Right lobe of liver (tissue), 6 donors: ENCODE measurements around the gene PTPRK. TPM values are rescaled to one million over a fixed set of nuclear protein-coding genes. Genes with fewer than 3 reads are reported as not detected.

Source experiments
- ATAC-seq, 4 donors: fragments of 200-7000 bp; cut with Tn5 transposase; one replicate each; pipeline ENCODE4 v1.9.1; 2020; ENCODE audit warnings: mild to moderate bottlenecking in 4 of 4, moderate library complexity in 4 of 4
- DNase-seq, 3 donors: peaks; one replicate each; pipeline ENCODE4 v3.0.0-alpha.2; 2020
- H3K27ac ChIP-seq, 3 donors: fragments of 200-600 bp; one replicate each; pipeline ENCODE4 v1.8.0; 2022
- H3K27me3 ChIP-seq, 2 donors: fragments of 200-600 bp; one replicate each; pipeline ENCODE4 v1.8.0; 2022
- H3K36me3 ChIP-seq, 4 donors: fragments of 200-600 bp; sonication (generic) in 1 of 4; one replicate each; pipeline versions ENCODE4 v1.5.1 to v1.8.0; 2017 to 2022; ENCODE audit warnings: control low read depth in 1 of 4
- H3K4me1 ChIP-seq, 4 donors: fragments of 200-600 bp; sonication (generic) in 1 of 4; one replicate each; pipeline versions ENCODE4 v1.5.1 to v1.8.0; 2017 to 2022; ENCODE audit warnings: control low read depth in 1 of 4
- H3K4me3 ChIP-seq, 3 donors: fragments of 200-600 bp; one replicate each; pipeline ENCODE4 v1.8.0; 2022
- H3K9me3 ChIP-seq, 4 donors: fragments of 200-600 bp; sonication (generic) in 1 of 4; one replicate each; pipeline versions ENCODE4 v1.5.1 to v1.8.0; 2017 to 2022; ENCODE audit warnings: control low read depth in 1 of 4
- POLR2A ChIP-seq: fragments of 450-650 bp; IDR thresholded peaks from one replicate; pipeline ENCODE4 v1.6.1; 2017; ENCODE audit warnings: antibody characterized with exemption, mild to moderate bottlenecking
- WGBS: methylation state at CpG from one replicate; pipeline ENCODE4 v1.1.6; 2018; ENCODE audit warnings: low coverage, low lambda C conversion rate; ENCODE audit not compliant: insufficient coverage; ENCODE audit errors: missing lambda C conversion rate; 5-methylcytosine and 5-hydroxymethylcytosine counted together
- intact Hi-C, 2 donors: fragments of 100-400 bp; cut with DNase I; formaldehyde crosslinking; loops; one replicate each; pipeline versions ENCODE4 v1.11.2 to v1.14.1; 2022
- total RNA-seq, 6 experiments: library from RNA; depleted of rRNA in 2 of 6; stranded (reverse); fragments of >200 nt in 2 of 6; fragmentation: NEBNext Ultra II Directional in 3 of 6; extraction: Animal tissue kit (Norgen Biotek cat#: 25700) in 3 of 6; gene quantifications; one replicate each; pipeline versions ENCODE4 v1.1.0 to v1.2.4, GENCODE V29; 2016 to 2023
- TF ChIP-seq, protein P1 (sequence below), 4 donors: fragments of 200-600 bp in 3 of 4; fragments of 450-650 bp in 1 of 4; IDR thresholded peaks; one replicate each; pipeline versions ENCODE4 v1.5.1 to v1.8.0; 2016 to 2022; ENCODE audit warnings: antibody characterized with exemption in 4 of 4, mild to moderate bottlenecking in 2 of 4
- donor health status: DM: no; HTN: yes; CAD: no.
- donor health status: DM: no; HTN: no; CAD: no.
- donor health status: DM: no; HTN: no; CAD: no.
- donor health status: DM: no; HTN: yes; CAD: no.
- donor health status: DM: no; HTN: yes; CAD: no.

The PTPRK gene
- total RNA-seq, 6 experiments from 2014 or later, result 27.7 to 54.5 (median 35.7) TPM

DNA sequence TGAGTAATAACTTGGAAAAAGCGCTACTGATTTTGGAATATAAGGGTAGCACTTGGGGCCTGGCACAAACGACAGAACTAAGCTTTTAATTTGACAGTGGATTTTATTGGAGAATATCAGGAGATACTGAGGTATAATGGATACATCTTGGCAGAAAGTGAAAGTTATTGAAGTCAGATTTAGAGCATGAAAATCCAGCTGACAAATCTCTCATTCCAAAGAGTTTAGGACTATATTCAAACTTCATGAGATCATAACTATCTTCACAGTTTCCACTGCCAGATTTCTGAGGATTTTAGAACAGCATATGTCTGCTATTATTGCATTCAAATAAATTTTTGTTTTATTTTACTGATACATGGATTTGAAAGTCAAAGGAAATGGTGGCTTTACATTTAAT, 487.2 kb downstream of the PTPRK start:
- Histone ChIP-seq H3K36me3 (no peaks in the 10 kb centered on the region), H3K27ac (no peak overlapping the region), H3K4me3 (no peak overlapping the region), H3K27me3 (no peaks in the 10 kb centered on the region), H3K9me3 (no peaks in the 10 kb centered on the region), H3K4me1 (no peaks in the 10 kb centered on the region)
- DNase-seq, result no peak
- no peak for ATAC-seq
- WGBS, result 87% methylated on average over 2 of the region's 2 CpGs
- TF ChIP-seq, protein P1, sequence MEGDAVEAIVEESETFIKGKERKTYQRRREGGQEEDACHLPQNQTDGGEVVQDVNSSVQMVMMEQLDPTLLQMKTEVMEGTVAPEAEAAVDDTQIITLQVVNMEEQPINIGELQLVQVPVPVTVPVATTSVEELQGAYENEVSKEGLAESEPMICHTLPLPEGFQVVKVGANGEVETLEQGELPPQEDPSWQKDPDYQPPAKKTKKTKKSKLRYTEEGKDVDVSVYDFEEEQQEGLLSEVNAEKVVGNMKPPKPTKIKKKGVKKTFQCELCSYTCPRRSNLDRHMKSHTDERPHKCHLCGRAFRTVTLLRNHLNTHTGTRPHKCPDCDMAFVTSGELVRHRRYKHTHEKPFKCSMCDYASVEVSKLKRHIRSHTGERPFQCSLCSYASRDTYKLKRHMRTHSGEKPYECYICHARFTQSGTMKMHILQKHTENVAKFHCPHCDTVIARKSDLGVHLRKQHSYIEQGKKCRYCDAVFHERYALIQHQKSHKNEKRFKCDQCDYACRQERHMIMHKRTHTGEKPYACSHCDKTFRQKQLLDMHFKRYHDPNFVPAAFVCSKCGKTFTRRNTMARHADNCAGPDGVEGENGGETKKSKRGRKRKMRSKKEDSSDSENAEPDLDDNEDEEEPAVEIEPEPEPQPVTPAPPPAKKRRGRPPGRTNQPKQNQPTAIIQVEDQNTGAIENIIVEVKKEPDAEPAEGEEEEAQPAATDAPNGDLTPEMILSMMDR (IDR thresholded peaks at IDR 0.05), result no peak
- no peak for TF ChIP-seq POLR2A
- intact Hi-C loops, result no loop called here

GRCh38 chr6:128032042-128032441, 488.4 kb downstream of the PTPRK start:
- WGBS, result 90% methylated on average over 4 of the region's 6 CpGs
- TF ChIP-seq, protein P1 (IDR thresholded peaks at IDR 0.05), result no peak
- TF ChIP-seq POLR2A, result no peak
- intact Hi-C loops, result no loop called here

DNA sequence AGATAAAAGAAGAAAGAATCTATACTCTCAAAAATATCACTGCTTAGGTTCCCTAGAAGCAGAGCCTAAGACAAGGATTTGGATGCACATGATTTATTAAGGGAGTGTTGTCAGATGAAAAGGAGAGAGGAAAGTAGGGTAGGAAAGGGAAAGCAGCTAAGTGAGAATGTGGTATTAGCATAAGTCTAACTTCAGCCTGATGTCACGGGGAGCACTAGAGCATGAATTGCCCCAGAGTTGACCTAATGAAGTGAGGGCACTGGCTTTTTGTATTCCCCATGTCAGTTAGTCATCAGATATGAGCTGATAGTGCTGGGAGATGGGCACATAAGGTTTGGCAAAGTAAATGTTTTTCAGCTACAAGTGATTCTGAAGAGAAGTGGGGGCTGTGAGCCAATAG, 490.6 kb downstream of the PTPRK start:
- Histone ChIP-seq H3K4me3 (no peak overlapping the region), H3K27me3 (no peaks in the 10 kb centered on the region), H3K36me3 (no peaks in the 10 kb centered on the region), H3K9me3 (no peaks in the 10 kb centered on the region), H3K27ac (no peak overlapping the region), H3K4me1 (no peaks in the 10 kb centered on the region)
- 88% methylated on average over 1 of the region's 1 CpG for WGBS
- peak in 1 of 4 donors; percentile 49 for ATAC-seq
- intact Hi-C loops, result no loop called here
- DNase-seq, result no peak
- TF ChIP-seq, protein P1 (IDR thresholded peaks at IDR 0.05), result no peak
- TF ChIP-seq POLR2A, result no peak

More at GRCh38 chr6:128032042-128032441, 488.4 kb downstream of the PTPRK start:
- ATAC-seq, result no peak
- Histone ChIP-seq H3K36me3 (no peaks in the 10 kb centered on the region), H3K9me3 (no peaks in the 10 kb centered on the region), H3K4me3 (no peak overlapping the region), H3K27me3 (no peaks in the 10 kb centered on the region), H3K27ac (no peak overlapping the region), H3K4me1 (no peaks in the 10 kb centered on the region)
- no peak for DNase-seq

- Histone ChIP-seq H3K4me1 (no peaks in the 10 kb centered on the region), H3K36me3 (no peaks in the 10 kb centered on the region), H3K9me3 (no peaks in the 10 kb centered on the region), H3K4me3 (no peak overlapping the region), H3K27ac (no peak overlapping the region), H3K27me3 (no peaks in the 10 kb centered on the region)
- no peak for TF ChIP-seq POLR2A
- TF ChIP-seq, protein P1 (IDR thresholded peaks at IDR 0.05), result no peak
- intact Hi-C loops, result no loop called here
- DNase-seq, result no peak
- no peak for ATAC-seq
Measured at GRCh38 chr6:128028183-128028582, 492.2 kb downstream of the PTPRK start.

- ATAC-seq, result no peak
- intact Hi-C loops, result no loop called here
- H3K36me3 ChIP-seq, result no peaks in the 10 kb centered on the region
- TF ChIP-seq, protein P1 (IDR thresholded peaks at IDR 0.05), result no peak
- TF ChIP-seq POLR2A, result no peak
- no peaks in the 10 kb centered on the region for H3K27me3 ChIP-seq
- H3K4me3 ChIP-seq, result no peak overlapping the region
- 50% methylated on average over 1 of the region's 1 CpG for WGBS
- no peaks in the 10 kb centered on the region for H3K4me1 ChIP-seq
- H3K9me3 ChIP-seq, result no peaks in the 10 kb centered on the region
- H3K27ac ChIP-seq, result no peak overlapping the region
- no peak for DNase-seq
Measured at GRCh38 chr6:128025478-128025877, 494.9 kb downstream of the PTPRK start.
